ENCODE measurements around the gene ZNF101. TPM values are rescaled to one million over a fixed set of nuclear protein-coding genes. Genes with fewer than 3 reads are reported as not detected.
"Not testable (repeated sequence)": the region's sequence is repeated elsewhere in the genome, so short reads cannot be mapped to it uniquely, and the experiment has no call there.

ZNF101 gene
- total RNA-seq, 1 donor from 2014 or later, result 6.2 TPM

DNA sequence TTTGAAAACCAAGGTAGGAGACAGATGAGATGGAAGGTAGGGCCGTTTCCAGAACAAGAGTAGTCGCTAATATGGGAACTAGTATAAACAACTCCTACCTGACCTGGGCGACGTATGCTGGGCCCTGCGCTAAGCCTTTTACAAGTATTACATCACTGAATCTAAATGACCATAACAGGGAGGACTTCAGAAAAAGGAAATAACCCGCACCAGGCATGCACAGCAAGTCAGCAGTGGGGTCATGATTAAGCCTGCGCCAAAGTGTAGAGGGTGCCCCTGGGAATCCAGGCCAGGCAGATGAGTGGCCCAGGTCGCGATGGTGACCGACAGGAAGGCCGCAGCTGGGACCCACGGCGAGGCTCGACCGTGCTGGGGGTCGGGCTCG, 5.8 kb upstream of the ZNF101 start:
- Mint-ChIP-seq H3K4me1 (ENCODE audit: low read depth) (peaks cover 19% of the 10 kb centered on the region), H3K36me3 (ENCODE audit: low read depth) (peaks cover 7% of the 10 kb centered on the region), H3K9me3 (ENCODE audit: low read depth) (no peaks in the 10 kb centered on the region), H3K27ac (ENCODE audit: unreplicated experiment) (peak overlapping the region; percentile 64), H3K27me3 (ENCODE audit: low read depth) (no peaks in the 10 kb centered on the region), H3K4me3 (ENCODE audit: unreplicated experiment) (peak overlapping the region; percentile 83)
- no peak for TF ChIP-seq CTCF (IDR thresholded peaks at IDR 0.05)
- DNase-seq (ENCODE audit: low spot score), result no peak

DNA sequence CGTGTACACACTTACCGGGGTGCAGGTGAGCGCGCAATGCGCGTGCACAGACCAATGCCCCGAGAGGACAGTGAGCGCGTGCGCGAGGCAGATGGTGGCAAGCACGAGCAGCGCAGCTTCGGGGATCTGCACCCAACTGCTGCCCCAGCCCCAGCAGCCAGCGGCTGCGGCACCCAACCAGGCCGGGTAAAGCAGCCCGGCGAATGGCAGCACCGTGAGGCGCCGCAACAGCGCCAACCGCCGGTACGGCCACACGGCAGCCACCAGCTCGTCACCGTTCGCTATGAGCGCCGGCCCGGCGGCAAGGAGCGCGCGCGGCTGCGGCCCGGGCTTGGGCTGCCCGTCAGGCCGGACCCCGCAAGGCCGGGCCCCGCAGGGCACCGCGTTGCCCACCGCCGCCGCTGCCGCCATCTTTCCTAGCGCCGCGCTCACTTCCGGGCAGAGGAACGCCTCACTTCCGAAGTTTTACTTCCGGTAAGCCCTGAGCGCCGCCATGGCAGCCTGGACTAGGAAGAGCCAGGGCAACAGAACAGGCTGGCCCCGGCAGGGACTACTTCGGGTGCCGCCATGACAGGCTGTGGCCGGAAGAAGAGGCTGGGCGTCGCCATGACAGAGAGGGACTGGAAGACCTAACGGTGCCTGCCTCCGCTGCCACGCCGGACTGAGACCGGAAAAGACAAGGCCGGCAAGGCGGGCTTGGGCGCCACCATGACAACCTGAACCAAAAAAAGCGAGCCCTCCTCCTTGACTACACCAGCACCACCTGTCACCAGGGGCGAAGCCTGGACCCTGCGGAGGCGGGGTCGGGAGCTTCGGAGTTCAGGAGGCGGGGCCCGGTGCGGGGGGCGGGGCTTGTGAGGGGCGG, 5.2 kb upstream of the ZNF101 start, which contains the start of gene ATP13A1:
TSS of gene ATP13A1 (minus strand) at position 421 of the 865 bp plus-strand sequence. CDS start at position 411, 10 bp downstream.
- no peaks in the 10 kb centered on the region for H3K9me3 Mint-ChIP-seq (ENCODE audit: low read depth)
- DNase-seq (ENCODE audit: low spot score), result peak; percentile 99
- peak; percentile 67 for TF ChIP-seq CTCF (IDR thresholded peaks at IDR 0.05)
- peaks cover 2% of the 10 kb centered on the region for H3K36me3 Mint-ChIP-seq (ENCODE audit: low read depth)
- peaks cover 24% of the 10 kb centered on the region for H3K4me1 Mint-ChIP-seq (ENCODE audit: low read depth)
- no peaks in the 10 kb centered on the region for H3K27me3 Mint-ChIP-seq (ENCODE audit: low read depth)
- H3K4me3 Mint-ChIP-seq (ENCODE audit: unreplicated experiment), result peak within 1 kb of the TSS; percentile 92
- H3K27ac Mint-ChIP-seq (ENCODE audit: unreplicated experiment), result peak within 1 kb of the TSS; percentile 97

DNA sequence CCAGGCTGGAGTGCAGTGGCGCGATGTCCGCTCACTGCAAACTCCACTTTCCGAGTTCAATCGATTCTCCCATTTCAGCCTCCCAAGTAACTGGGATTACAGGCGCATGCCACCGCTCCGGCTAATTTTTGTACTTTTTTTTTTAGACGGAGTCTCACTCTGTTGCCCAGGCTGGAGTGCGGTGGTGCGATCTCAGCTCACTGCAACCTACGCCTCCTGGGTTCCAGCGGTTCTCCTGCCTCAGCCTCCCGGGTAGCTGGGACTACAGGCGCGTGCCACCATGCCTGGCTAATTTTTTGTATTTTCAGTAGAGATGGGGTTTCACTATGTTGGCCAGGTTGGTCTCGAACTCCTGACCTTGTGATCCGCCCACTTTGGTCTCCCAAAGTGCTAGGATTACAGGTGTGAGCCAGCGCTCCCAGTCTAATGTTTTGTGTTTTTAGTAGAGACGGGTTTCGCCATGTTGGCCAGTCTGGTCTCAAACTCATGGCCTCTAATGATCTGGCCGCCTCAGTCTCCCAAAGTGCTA, 3.2 kb upstream of the ZNF101 start:
- not testable (repeated sequence) for H3K9me3 Mint-ChIP-seq (ENCODE audit: low read depth); H3K4me3 Mint-ChIP-seq (ENCODE audit: unreplicated experiment); H3K27me3 Mint-ChIP-seq (ENCODE audit: low read depth); H3K27ac Mint-ChIP-seq (ENCODE audit: unreplicated experiment); H3K36me3 Mint-ChIP-seq (ENCODE audit: low read depth); DNase-seq (ENCODE audit: low spot score)
- H3K4me1 Mint-ChIP-seq (ENCODE audit: low read depth), result peaks cover 33% of the 10 kb centered on the region

GRCh38 chr19:19670070-19670551, 1.5 kb downstream of the ZNF101 start:
- no peak for TF ChIP-seq CTCF (IDR thresholded peaks at IDR 0.05)
- no peaks in the 10 kb centered on the region for H3K27me3 Mint-ChIP-seq (ENCODE audit: low read depth)
- H3K36me3 Mint-ChIP-seq (ENCODE audit: low read depth), result peaks cover 7% of the 10 kb centered on the region
- no peak overlapping the region for H3K27ac Mint-ChIP-seq (ENCODE audit: unreplicated experiment)
- peaks cover 4% of the 10 kb centered on the region for H3K9me3 Mint-ChIP-seq (ENCODE audit: low read depth)
- no peak for DNase-seq (ENCODE audit: low spot score)
- H3K4me3 Mint-ChIP-seq (ENCODE audit: unreplicated experiment), result peak overlapping the region; percentile 87
- H3K4me1 Mint-ChIP-seq (ENCODE audit: low read depth), result peaks cover 14% of the 10 kb centered on the region

- peaks cover 21% of the 10 kb centered on the region for H3K9me3 Mint-ChIP-seq (ENCODE audit: low read depth)
- TF ChIP-seq CTCF (IDR thresholded peaks at IDR 0.05), result no peak
- no peak overlapping the region for H3K4me3 Mint-ChIP-seq (ENCODE audit: unreplicated experiment)
- peaks cover 24% of the 10 kb centered on the region for H3K36me3 Mint-ChIP-seq (ENCODE audit: low read depth)
- H3K27ac Mint-ChIP-seq (ENCODE audit: unreplicated experiment), result no peak overlapping the region
- H3K4me1 Mint-ChIP-seq (ENCODE audit: low read depth), result peaks cover 14% of the 10 kb centered on the region
- no peaks in the 10 kb centered on the region for H3K27me3 Mint-ChIP-seq (ENCODE audit: low read depth)
- DNase-seq (ENCODE audit: low spot score), result no peak
Observed at GRCh38 chr19:19672816-19673215, 4.2 kb downstream of the ZNF101 start.

All from chondrocyte (in vitro differentiated cells).